HEK293T (cell line): ENCODE data around the gene MAGIX.

Experiments used
- ARNT ChIP-seq: fragments of 450-650 bp; IDR thresholded peaks from 2 replicates; pipeline ENCODE4 v1.6.1; 2017; ENCODE audit warnings: mild to moderate bottlenecking
- FOXA1 ChIP-seq: fragments of 450-650 bp; IDR thresholded peaks from 2 replicates; pipeline ENCODE4 v1.6.1; 2016; ENCODE audit warnings: mild to moderate bottlenecking
- FOXK2 ChIP-seq: fragments of 450-650 bp; IDR thresholded peaks from 2 replicates; pipeline ENCODE4 v1.6.1; 2016; ENCODE audit warnings: mild to moderate bottlenecking
- FOXM1 ChIP-seq: fragments of 450-650 bp; IDR thresholded peaks from 2 replicates; pipeline ENCODE4 v1.6.1; 2017; ENCODE audit warnings: mild to moderate bottlenecking, borderline replicate concordance
- HDGF ChIP-seq: fragments of 450-650 bp; IDR thresholded peaks from 2 replicates; pipeline ENCODE4 v1.6.1; 2017; ENCODE audit warnings: antibody characterized with exemption, borderline replicate concordance
- L3MBTL2 ChIP-seq: fragments of 450-650 bp; conservative IDR thresholded peaks from 2 replicates; pipeline ENCODE4 v1.6.1; 2016; ENCODE audit warnings: mild to moderate bottlenecking
- NFRKB ChIP-seq: fragments of 450-650 bp; IDR thresholded peaks from 2 replicates; pipeline ENCODE4 v1.6.1; 2016; ENCODE audit warnings: mild to moderate bottlenecking, moderate library complexity
- SP1 ChIP-seq: fragments of 450-650 bp; IDR thresholded peaks from 2 replicates; pipeline ENCODE4 v1.6.1; 2017
- SUZ12 ChIP-seq: fragments of 450-650 bp; IDR thresholded peaks from 2 replicates; pipeline ENCODE4 v1.6.1; 2016; ENCODE audit warnings: mild to moderate bottlenecking
- TARDBP ChIP-seq: fragments of 450-650 bp; IDR thresholded peaks from 2 replicates; pipeline ENCODE4 v1.6.1; 2016
- ZNF384 ChIP-seq: fragments of 450-650 bp; IDR thresholded peaks from 2 replicates; pipeline ENCODE4 v1.6.1; 2016

GRCh38 chrX:49120091-49120490 is 42.5 kb upstream of the MAGIX start:
- TF ChIP-seq ZNF384 = no peak
- TF ChIP-seq FOXM1 = no peak
- no peak for TF ChIP-seq TARDBP
- TF ChIP-seq SP1 = no peak
- TF ChIP-seq ARNT = no peak
- TF ChIP-seq NFRKB = no peak
- TF ChIP-seq FOXA1 = no peak
- TF ChIP-seq SUZ12 = no peak
- no peak for TF ChIP-seq L3MBTL2
- TF ChIP-seq FOXK2 = no peak
- no peak for TF ChIP-seq HDGF
